HEK293T (cell line): ENCODE data around the gene GATAD2A.
"Not testable (repeated sequence)": the region's sequence is repeated elsewhere in the genome, so short reads cannot be mapped to it uniquely, and the experiment has no call there.

Experiments used
- CTCF ChIA-PET: fragments of 350-600 bp; formaldehyde crosslinking; extraction: SDS; loops from one replicate; lab custom pipeline; 2021; ENCODE audit warnings: antibody characterized with exemption, inconsistent platforms; lab: Yijun Ruan, JAX
- POLR2A ChIA-PET: fragments of 350-600 bp; formaldehyde crosslinking; extraction: SDS; loops from one replicate; lab custom pipeline; 2020; ENCODE audit warnings: antibody characterized with exemption, inconsistent platforms; lab: Yijun Ruan, JAX
- DNase-seq: peaks from one replicate; pipeline ENCODE4 v3.0.0; 2012; ENCODE audit warnings: mixed read lengths; ENCODE audit errors: extremely low spot score
- ARNT ChIP-seq: fragments of 450-650 bp; IDR thresholded peaks from 2 replicates; pipeline ENCODE4 v1.6.1; 2017; ENCODE audit warnings: mild to moderate bottlenecking
- BHLHE40 ChIP-seq: fragments of 450-650 bp; IDR thresholded peaks from 2 replicates; pipeline ENCODE4 v1.6.1; 2016; ENCODE audit warnings: mild to moderate bottlenecking, moderate library complexity, borderline replicate concordance
- CTBP1 ChIP-seq: fragments of 450-650 bp; IDR thresholded peaks from 2 replicates; pipeline ENCODE4 v1.6.1; 2016; ENCODE audit warnings: borderline replicate concordance
- ELF4 ChIP-seq: fragments of 450-650 bp; IDR thresholded peaks from 2 replicates; pipeline ENCODE4 v1.6.1; 2017; ENCODE audit warnings: antibody characterized with exemption
- FOXA1 ChIP-seq: fragments of 450-650 bp; IDR thresholded peaks from 2 replicates; pipeline ENCODE4 v1.6.1; 2016; ENCODE audit warnings: mild to moderate bottlenecking
- FOXK2 ChIP-seq: fragments of 450-650 bp; IDR thresholded peaks from 2 replicates; pipeline ENCODE4 v1.6.1; 2016; ENCODE audit warnings: mild to moderate bottlenecking
- FOXM1 ChIP-seq: fragments of 450-650 bp; IDR thresholded peaks from 2 replicates; pipeline ENCODE4 v1.6.1; 2017; ENCODE audit warnings: mild to moderate bottlenecking, borderline replicate concordance
- HDGF ChIP-seq: fragments of 450-650 bp; IDR thresholded peaks from 2 replicates; pipeline ENCODE4 v1.6.1; 2017; ENCODE audit warnings: antibody characterized with exemption, borderline replicate concordance
- L3MBTL2 ChIP-seq: fragments of 450-650 bp; conservative IDR thresholded peaks from 2 replicates; pipeline ENCODE4 v1.6.1; 2016; ENCODE audit warnings: mild to moderate bottlenecking
- LEF1 ChIP-seq: fragments of 450-650 bp; IDR thresholded peaks from 2 replicates; pipeline ENCODE4 v1.6.1; 2017; ENCODE audit warnings: mild to moderate bottlenecking, borderline replicate concordance
- NFRKB ChIP-seq: fragments of 450-650 bp; IDR thresholded peaks from 2 replicates; pipeline ENCODE4 v1.6.1; 2016; ENCODE audit warnings: mild to moderate bottlenecking, moderate library complexity
- SP1 ChIP-seq: fragments of 450-650 bp; IDR thresholded peaks from 2 replicates; pipeline ENCODE4 v1.6.1; 2017
- SUZ12 ChIP-seq: fragments of 450-650 bp; IDR thresholded peaks from 2 replicates; pipeline ENCODE4 v1.6.1; 2016; ENCODE audit warnings: mild to moderate bottlenecking
- TARDBP ChIP-seq: fragments of 450-650 bp; IDR thresholded peaks from 2 replicates; pipeline ENCODE4 v1.6.1; 2016
- ZNF384 ChIP-seq: fragments of 450-650 bp; IDR thresholded peaks from 2 replicates; pipeline ENCODE4 v1.6.1; 2016
- TF ChIP-seq, protein P1 (sequence below): fragments of 450-650 bp; IDR thresholded peaks from 2 replicates; pipeline ENCODE4 v1.6.1; 2016

GATAD2A gene

GRCh38 chr19:19453125-19453454 is 47.6 kb downstream of the GATAD2A start:
- ChIA-PET CTCF (no interaction called here), POLR2A (no interaction called here)
- no peak for TF ChIP-seq NFRKB
- TF ChIP-seq TARDBP: no peak
- TF ChIP-seq FOXA1: no peak
- no peak for TF ChIP-seq HDGF
- no peak for TF ChIP-seq LEF1
- no peak for TF ChIP-seq ELF4
- TF ChIP-seq ZNF384: no peak
- no peak for TF ChIP-seq ARNT
- no peak for TF ChIP-seq L3MBTL2
- no peak for TF ChIP-seq FOXK2
- no peak for TF ChIP-seq CTBP1
- TF ChIP-seq BHLHE40: no peak
- no peak for TF ChIP-seq SUZ12
- TF ChIP-seq, protein P1, sequence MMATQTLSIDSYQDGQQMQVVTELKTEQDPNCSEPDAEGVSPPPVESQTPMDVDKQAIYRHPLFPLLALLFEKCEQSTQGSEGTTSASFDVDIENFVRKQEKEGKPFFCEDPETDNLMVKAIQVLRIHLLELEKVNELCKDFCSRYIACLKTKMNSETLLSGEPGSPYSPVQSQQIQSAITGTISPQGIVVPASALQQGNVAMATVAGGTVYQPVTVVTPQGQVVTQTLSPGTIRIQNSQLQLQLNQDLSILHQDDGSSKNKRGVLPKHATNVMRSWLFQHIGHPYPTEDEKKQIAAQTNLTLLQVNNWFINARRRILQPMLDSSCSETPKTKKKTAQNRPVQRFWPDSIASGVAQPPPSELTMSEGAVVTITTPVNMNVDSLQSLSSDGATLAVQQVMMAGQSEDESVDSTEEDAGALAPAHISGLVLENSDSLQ: no peak
- TF ChIP-seq SP1: no peak
- no peak for DNase-seq

GRCh38 chr19:19455166-19455919 is 49.9 kb downstream of the GATAD2A start:
- POLR2A ChIA-PET, DNase-seq, CTCF ChIA-PET: not testable (repeated sequence)

DNA sequence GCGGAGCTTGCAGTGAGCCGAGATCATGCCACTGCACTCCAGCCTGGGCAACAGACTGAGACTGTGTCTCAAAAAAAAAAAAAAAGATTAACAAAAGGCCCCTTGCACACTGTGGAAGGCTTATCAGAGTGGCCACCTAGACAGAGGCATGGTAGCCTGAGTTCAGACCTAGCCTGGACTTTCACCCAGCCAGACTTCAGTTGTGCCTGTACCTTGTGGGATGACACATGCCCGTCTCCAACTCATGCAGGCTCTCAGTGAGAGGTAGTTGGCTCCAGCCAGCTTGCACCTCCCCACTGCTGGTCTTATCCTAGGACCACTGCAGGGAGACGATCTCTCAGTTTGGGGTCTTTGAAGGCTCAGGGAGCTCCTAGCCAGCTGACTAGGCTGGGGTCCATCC is 52.2 kb downstream of the GATAD2A start:
- ChIA-PET POLR2A (interaction anchor here (1.5 kb wide), 1 partner anchor 52 kb away, joined by 5 read pairs; the partner anchor contains the start of gene GATAD2A), CTCF (no interaction called here)
- DNase-seq: no peak
- TF ChIP-seq BHLHE40: no peak
- no peak for TF ChIP-seq SUZ12
- no peak for TF ChIP-seq ELF4
- TF ChIP-seq TARDBP: no peak
- no peak for TF ChIP-seq CTBP1
- TF ChIP-seq SP1: no peak
- no peak for TF ChIP-seq HDGF
- TF ChIP-seq L3MBTL2: no peak
- no peak for TF ChIP-seq FOXK2
- TF ChIP-seq ZNF384: no peak
- TF ChIP-seq ARNT: no peak
- TF ChIP-seq, protein P1: no peak
- no peak for TF ChIP-seq FOXM1
- no peak for TF ChIP-seq LEF1
- no peak for TF ChIP-seq FOXA1

DNA sequence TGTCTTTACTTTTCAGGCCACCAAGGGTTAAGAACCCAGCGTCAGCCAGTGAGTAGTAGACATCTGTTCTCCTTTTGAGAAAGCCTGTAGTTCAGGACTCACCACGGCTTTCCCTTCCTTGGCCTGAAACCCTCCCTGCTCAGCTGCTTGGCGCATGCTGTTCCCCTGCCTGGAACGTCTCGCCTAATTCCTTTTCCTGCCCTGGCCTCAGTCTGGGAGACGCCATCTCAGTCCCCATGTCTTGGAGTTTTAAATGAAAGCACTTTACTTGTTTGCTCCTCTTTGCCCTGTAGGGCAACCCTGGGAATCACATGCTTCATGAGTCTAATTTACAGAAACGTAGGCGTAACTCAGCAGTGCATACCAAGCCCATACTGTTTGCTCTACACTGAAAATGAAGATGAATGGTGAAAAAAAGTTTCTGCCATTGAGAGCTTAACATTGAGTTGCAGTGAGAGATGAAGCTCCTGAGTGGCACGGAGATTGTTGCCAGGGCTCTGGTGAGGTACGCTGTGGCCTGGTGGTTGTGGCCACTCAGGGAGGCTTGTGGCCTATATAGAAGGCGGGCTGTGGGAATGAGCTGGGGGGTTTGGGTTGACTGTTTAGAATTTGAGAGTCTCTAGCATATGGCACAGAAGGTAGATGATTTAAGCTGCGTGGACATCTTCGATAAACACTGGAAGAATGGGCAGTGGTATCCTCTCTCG is 52.8 kb downstream of the GATAD2A start:
- no peak for TF ChIP-seq SP1
- no peak for TF ChIP-seq SUZ12
- TF ChIP-seq CTBP1: no peak
- TF ChIP-seq TARDBP: no peak
- TF ChIP-seq L3MBTL2: no peak
- no peak for TF ChIP-seq ELF4
- no peak for TF ChIP-seq HDGF
- no peak for TF ChIP-seq ARNT
- TF ChIP-seq NFRKB: no peak
- TF ChIP-seq FOXA1: no peak
- no peak for TF ChIP-seq FOXK2
- no peak for TF ChIP-seq ZNF384
- no peak for TF ChIP-seq FOXM1
- ChIA-PET CTCF (no interaction called here), POLR2A (interaction anchor here (1.5 kb wide), 1 partner anchor 53 kb away, joined by 5 read pairs; the partner anchor contains the start of gene GATAD2A)
- DNase-seq: no peak

GRCh38 chr19:19459073-19459472 is 53.6 kb downstream of the GATAD2A start:
- CTCF ChIA-PET: no interaction called here
- TF ChIP-seq NFRKB: no peak
- TF ChIP-seq FOXM1: no peak
- no peak for TF ChIP-seq SP1
- no peak for TF ChIP-seq ARNT
- no peak for TF ChIP-seq HDGF
- no peak for TF ChIP-seq CTBP1
- no peak for TF ChIP-seq FOXK2
- TF ChIP-seq BHLHE40: no peak
- DNase-seq: no peak
- POLR2A ChIA-PET: interaction anchor here (1.5 kb wide), 1 partner anchor 54 kb away, joined by 5 read pairs; the partner anchor contains the start of gene GATAD2A

DNA sequence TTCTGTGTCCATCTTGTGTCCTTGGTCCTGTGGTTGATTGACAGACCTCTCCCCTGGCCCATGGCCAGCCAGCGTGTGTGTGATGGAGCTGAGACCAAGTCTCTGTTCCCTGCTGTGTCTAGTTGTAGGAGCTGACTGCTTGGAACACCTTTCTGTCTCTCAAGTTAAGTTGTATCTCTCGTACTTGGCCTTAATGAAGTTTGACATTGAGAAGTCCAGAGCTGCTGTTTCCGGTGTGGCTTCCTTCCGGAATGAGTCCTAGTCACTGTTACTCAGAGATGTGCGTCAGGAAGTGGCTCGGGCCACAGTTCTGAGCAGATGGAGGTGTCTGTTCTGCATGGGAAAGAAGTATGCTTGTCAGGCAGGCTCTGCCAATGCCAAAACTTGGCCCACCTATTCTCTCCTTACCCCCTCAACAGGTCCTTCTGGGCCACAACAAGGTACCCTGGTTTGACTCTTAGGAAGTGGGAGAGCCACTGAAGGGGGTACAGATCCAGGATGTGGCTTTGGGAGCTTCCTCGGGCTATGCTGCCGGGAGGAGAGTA is 54.3 kb downstream of the GATAD2A start:
- CTCF ChIA-PET: interaction anchor here (0.6 kb wide), 1 partner anchor 98 kb away, joined by 4 read pairs; no protein-coding TSS in a partner anchor
- TF ChIP-seq, protein P1: peak; percentile 58
- TF ChIP-seq ZNF384 (no peak), L3MBTL2 (no peak), FOXA1 (no peak), CTBP1 (no peak)
- POLR2A ChIA-PET: no interaction called here
- no peak for DNase-seq
